NCI-H524 treated with DMSO at 0.1 percent for 48 hours (cell line): ENCODE data around the gene TEC.
"Not testable (repeated sequence)": the region's sequence is repeated elsewhere in the genome, so short reads cannot be mapped to it uniquely, and the experiment has no call there.

Experiments
- DNase-seq: peaks from one replicate; lab custom pipeline; 2025; lab: John Stamatoyannopoulos, UW

Gene TEC

GRCh38 chr4:48268956-48269860, at the start of gene TEC:
Gene TEC (minus strand): TSS chr4:48269838. CDS start chr4:48228614, 41,224 bp downstream.
- DNase-seq = no peak

- peak; percentile 8 for DNase-seq
Measured at GRCh38 chr4:48315728-48316630, 46.3 kb upstream of the TEC start.

- DNase-seq = not testable (repeated sequence)
Measured at GRCh38 chr4:48314746-48315145, 45.1 kb upstream of the TEC start.

- DNase-seq = no peak
Measured at GRCh38 chr4:48311896-48312295, 42.3 kb upstream of the TEC start.

- no peak for DNase-seq
Measured at GRCh38 chr4:48308901-48309300, 39.3 kb upstream of the TEC start.

- DNase-seq = no peak
Measured at GRCh38 chr4:48307528-48307927, 37.9 kb upstream of the TEC start.

- no peak for DNase-seq
Measured at GRCh38 chr4:48305508-48305907, 35.9 kb upstream of the TEC start.

GRCh38 chr4:48300004-48300403, 30.4 kb upstream of the TEC start:
- DNase-seq = no peak

- DNase-seq = no peak
Measured at GRCh38 chr4:48299560-48299959, 29.9 kb upstream of the TEC start.

- no peak for DNase-seq
Measured at GRCh38 chr4:48297256-48297846, 27.7 kb upstream of the TEC start.

- DNase-seq = no peak
Measured at GRCh38 chr4:48296365-48296764, 26.7 kb upstream of the TEC start.

GRCh38 chr4:48295116-48295515, 25.5 kb upstream of the TEC start:
- no peak for DNase-seq

- DNase-seq = not testable (repeated sequence)
Measured at GRCh38 chr4:48292218-48292790, 22.7 kb upstream of the TEC start.

- DNase-seq = no peak
Measured at GRCh38 chr4:48290146-48290772, 20.6 kb upstream of the TEC start.

- DNase-seq = not testable (repeated sequence)
Measured at GRCh38 chr4:48286060-48286459, 16.4 kb upstream of the TEC start.

- DNase-seq = not testable (repeated sequence)
Measured at GRCh38 chr4:48285640-48286039, 16.0 kb upstream of the TEC start.

- no peak for DNase-seq
Measured at GRCh38 chr4:48275686-48276085, 6.0 kb upstream of the TEC start.

- no peak for DNase-seq
Measured at GRCh38 chr4:48275247-48275646, 5.6 kb upstream of the TEC start.

GRCh38 chr4:48271626-48272025, 2.0 kb upstream of the TEC start:
- DNase-seq = no peak

- no peak for DNase-seq
Measured at GRCh38 chr4:48270951-48271473, 1.4 kb upstream of the TEC start.

GRCh38 chr4:48270523-48270897, 872 bp upstream of the TEC start:
- no peak for DNase-seq
